GM18951 (cell line): ENCODE results near the gene PLEKHA7.
"Not testable (repeated sequence)": the region's sequence is repeated elsewhere in the genome, so short reads cannot be mapped to it uniquely, and the experiment has no call there.

Experiments used
- POLR2A ChIP-seq: IDR thresholded peaks from 4 replicates; pipeline ENCODE4 v1.6.1; 2011; ENCODE audit warnings: mild to moderate bottlenecking; ENCODE audit not compliant: insufficient read length, insufficient read depth; ENCODE audit errors: extremely low read depth
- in situ Hi-C: fragments of 300-500 bp; cut with MboI; formaldehyde crosslinking; loops from one replicate; pipeline ENCODE4 v1.12.0; 2022; ENCODE audit warnings: low sequenced_read_pairs, mixed read lengths, inconsistent platforms; ENCODE audit not compliant: unreplicated experiment

Gene PLEKHA7, protein sequence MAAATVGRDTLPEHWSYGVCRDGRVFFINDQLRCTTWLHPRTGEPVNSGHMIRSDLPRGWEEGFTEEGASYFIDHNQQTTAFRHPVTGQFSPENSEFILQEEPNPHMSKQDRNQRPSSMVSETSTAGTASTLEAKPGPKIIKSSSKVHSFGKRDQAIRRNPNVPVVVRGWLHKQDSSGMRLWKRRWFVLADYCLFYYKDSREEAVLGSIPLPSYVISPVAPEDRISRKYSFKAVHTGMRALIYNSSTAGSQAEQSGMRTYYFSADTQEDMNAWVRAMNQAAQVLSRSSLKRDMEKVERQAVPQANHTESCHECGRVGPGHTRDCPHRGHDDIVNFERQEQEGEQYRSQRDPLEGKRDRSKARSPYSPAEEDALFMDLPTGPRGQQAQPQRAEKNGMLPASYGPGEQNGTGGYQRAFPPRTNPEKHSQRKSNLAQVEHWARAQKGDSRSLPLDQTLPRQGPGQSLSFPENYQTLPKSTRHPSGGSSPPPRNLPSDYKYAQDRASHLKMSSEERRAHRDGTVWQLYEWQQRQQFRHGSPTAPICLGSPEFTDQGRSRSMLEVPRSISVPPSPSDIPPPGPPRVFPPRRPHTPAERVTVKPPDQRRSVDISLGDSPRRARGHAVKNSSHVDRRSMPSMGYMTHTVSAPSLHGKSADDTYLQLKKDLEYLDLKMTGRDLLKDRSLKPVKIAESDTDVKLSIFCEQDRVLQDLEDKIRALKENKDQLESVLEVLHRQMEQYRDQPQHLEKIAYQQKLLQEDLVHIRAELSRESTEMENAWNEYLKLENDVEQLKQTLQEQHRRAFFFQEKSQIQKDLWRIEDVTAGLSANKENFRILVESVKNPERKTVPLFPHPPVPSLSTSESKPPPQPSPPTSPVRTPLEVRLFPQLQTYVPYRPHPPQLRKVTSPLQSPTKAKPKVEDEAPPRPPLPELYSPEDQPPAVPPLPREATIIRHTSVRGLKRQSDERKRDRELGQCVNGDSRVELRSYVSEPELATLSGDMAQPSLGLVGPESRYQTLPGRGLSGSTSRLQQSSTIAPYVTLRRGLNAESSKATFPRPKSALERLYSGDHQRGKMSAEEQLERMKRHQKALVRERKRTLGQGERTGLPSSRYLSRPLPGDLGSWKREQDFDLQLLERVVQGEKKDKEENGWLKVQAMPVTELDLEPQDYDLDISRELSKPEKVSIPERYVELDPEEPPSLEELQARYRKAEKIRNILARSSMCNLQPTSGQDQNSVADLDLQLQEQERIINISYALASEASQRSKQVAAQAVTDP

DNA sequence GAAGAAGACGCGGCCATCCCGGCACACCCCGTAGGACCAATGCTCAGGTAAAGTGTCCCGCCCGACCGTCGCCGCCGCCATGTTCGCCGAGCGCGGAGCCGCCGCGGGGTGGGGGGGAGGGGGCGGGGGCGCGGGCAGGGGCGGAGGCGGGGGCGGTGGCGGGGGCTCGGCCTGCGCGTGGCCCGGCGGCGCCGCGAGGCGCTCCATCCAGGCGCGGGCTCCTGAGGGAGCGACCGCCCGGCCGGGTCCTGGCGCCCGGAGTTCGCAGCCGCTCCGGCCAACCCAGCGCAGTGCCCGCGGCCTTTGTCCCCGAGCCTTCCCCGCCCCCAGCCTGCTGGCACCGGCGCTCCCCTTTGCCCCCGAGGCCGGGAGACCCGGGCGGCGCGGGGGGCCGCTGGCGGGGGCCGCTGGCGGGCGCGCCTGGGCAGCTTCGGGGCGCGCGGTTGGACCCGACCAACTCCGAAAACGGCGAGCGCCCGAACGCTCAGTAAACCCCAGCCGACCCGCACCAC, at the start of gene PLEKHA7:
PLEKHA7 (minus strand) TSS at position 94 of the 512 bp plus-strand sequence; CDS start at position 81, 13 bp downstream.
- TF ChIP-seq POLR2A = no peak
- in situ Hi-C loops = no loop called here

DNA sequence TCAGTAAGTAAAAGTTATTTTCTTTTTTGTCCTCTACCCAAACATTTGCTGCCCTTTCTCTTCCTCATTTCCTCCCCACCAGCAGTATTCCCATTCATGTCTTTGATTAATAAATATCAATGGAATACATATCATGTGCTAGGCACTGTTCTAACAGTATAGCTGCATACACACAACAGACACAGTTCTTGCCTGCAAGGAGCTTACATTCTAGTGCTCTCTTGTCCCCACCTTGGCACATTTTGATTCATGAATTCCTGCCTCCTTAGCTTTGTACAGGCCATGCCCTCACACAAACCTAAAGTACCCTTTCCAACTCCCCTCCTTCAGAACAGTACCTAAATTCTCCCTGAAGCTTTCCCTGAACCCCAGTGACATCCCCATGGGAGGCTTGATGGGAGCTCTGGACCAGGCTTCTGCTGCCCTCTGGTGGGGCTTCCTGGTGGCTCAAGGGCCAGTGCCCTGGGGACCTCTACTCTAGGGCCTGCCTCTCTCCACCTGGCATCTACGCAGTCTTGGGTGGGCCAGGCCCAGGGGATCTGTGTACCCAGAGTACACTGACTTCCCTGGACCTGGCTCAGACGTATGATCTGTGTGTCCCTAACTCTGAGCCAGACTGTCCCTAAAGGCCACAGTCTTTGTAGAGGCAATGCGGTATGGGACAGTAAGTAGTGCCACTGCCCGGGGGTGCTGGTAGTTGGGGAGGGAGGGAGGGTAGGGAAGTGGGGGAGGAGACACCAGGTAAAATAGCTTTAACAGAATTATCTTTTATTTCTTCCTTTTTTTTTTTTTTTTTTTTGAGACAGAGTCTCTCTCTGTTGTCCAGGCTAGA, 49.2 kb upstream of the PLEKHA7 start:
- in situ Hi-C loops = loop anchor here (25.0 kb wide), 1 partner anchor 251 kb away; no protein-coding TSS in a partner anchor
- TF ChIP-seq POLR2A = no peak

GRCh38 chr11:17051146-17051545, 36.9 kb upstream of the PLEKHA7 start:
- in situ Hi-C loops = loop anchor here (25.0 kb wide), 1 partner anchor 239 kb away; no protein-coding TSS in a partner anchor

GRCh38 chr11:17048491-17048890, 34.3 kb upstream of the PLEKHA7 start:
- in situ Hi-C loops = not testable (repeated sequence)

- in situ Hi-C loops = no loop called here
- no peak for TF ChIP-seq POLR2A
Measured at GRCh38 chr11:17046690-17047089, 32.5 kb upstream of the PLEKHA7 start.

GRCh38 chr11:17036666-17037658, 22.7 kb upstream of the PLEKHA7 start:
- no peak for TF ChIP-seq POLR2A
- in situ Hi-C loops = no loop called here

DNA sequence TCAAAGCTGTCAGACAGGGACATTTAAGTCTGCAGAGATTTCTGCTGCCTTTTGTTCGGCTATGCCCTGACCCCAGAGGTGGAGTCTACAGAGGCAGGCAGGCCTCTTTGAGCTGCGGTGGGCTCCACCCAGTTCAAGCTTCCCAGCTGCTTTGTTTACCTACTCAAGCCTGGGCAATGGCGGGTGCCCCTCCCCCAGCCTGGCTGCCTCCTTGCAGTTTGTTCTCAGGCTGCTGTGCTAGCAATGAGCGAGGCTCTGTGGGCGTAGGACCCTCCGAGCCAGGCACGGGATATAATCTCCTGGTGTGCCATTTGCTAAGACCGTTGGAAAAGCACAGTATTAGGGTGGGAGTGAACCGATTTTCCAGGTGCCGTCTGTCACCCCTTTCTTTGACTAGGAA, 19.8 kb upstream of the PLEKHA7 start:
- in situ Hi-C loops = not testable (repeated sequence)

- TF ChIP-seq POLR2A = no peak
- in situ Hi-C loops = no loop called here
Measured at GRCh38 chr11:17026487-17027082, 12.4 kb upstream of the PLEKHA7 start.

DNA sequence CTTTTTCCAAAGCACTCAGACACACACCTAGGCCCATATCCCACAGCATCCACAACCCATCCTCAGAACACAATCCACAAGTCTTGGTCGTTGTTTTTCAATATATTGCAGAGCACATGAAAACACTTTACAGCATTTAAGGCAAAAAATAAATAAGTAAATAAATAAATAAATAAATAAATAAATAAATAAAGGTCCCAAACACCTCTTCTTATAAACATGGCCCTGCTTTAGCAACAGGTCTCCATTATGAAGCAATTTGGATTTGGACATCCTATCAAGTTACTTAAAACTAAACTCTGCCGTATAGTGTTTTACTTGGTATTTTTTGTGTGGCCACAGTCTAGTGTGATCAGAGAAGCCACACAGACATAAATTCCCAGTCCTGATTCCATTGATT, 10.7 kb upstream of the PLEKHA7 start:
- in situ Hi-C loops = no loop called here
- no peak for TF ChIP-seq POLR2A

DNA sequence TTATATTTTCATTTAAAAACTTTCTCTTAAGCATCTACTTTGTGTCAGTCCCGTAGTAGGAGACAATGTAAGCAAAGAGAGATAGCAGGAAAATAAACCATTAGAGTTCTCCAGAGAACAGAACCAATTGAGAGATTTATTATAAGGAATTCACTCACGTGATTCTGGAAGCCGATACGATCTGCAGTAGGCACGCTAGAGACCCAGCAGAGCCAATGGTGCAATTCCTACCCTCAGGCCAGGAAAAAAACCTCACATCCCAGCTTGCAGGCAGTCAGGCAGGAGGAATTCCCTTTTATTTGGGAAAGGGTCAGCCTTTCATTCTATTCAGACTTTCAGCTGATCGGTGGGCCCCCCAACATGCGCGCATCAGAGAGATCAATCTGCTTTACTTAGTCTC, 7.3 kb upstream of the PLEKHA7 start:
- no peak for TF ChIP-seq POLR2A
- in situ Hi-C loops = no loop called here

- in situ Hi-C loops = no loop called here
- no peak for TF ChIP-seq POLR2A
Measured at GRCh38 chr11:17020831-17021230, 6.6 kb upstream of the PLEKHA7 start.
